GM21723 (cell line): ENCODE results near the gene USP49.
"Not testable (repeated sequence)": the region's sequence is repeated elsewhere in the genome, so short reads cannot be mapped to it uniquely, and the experiment has no call there.

Source experiments
- ATAC-seq: cut with Tn5 transposase; IDR thresholded peaks from one replicate; pipeline ENCODE4 v1.9.1; 2021; ENCODE audit warnings: mild to moderate bottlenecking, moderate library complexity; ENCODE audit not compliant: unreplicated experiment

USP49 gene

DNA sequence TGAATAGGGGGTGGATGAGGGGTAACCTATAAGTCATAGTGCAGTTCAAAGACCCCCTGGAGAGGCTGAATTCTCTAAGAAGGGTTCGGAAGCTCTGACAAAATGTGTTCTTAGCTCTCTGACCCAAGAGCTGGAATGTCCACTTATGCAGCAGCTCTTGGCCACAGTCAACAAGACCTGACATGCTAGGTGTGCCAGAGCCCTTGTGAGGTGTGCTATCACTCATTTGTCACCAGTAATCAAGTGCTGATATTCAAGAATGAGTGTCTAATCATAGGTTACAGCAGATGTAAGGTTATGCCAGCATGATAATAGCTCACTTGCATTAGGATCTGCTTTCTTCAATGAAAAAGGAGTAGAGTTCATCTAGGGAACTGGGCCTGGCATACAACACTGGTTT is 79.6 kb downstream of the USP49 start:
- no peak for ATAC-seq

DNA sequence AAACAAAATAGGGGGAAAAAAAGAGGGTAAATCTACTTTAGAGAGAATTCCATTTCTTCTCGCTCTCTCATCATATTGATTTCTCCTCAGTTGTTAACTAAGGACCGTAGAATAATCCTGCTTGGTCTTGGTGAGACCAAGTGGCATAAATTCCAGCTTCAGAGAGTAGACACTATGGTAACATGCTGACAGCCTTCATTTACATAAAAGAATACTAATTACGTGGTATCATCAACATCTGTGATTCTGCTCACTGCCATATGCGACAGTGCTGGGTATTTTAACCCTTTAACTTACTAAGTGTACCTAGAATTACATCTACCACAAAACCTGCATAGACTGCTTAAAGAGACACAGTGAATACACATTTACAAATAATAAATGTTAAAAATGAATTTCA is 80.5 kb downstream of the USP49 start:
- no peak for ATAC-seq

DNA sequence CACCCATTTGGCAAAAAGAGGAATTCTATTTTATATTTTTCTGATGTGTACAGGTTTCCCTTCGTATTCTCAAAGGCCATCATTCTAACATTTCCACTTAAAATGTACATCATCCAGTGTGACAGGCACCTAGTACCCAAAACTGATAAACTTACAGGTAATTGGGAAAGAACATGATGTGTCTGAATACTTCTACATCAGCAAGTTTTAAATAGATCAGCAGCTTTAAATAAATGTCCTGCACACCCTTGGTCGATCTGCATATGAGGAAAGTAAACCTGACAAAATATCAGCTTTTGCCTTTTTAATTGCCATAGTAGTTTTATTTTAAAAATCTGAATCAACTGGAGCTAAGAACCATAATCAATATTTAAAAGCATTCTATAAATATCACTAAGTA is 81.2 kb downstream of the USP49 start:
- no peak for ATAC-seq

DNA sequence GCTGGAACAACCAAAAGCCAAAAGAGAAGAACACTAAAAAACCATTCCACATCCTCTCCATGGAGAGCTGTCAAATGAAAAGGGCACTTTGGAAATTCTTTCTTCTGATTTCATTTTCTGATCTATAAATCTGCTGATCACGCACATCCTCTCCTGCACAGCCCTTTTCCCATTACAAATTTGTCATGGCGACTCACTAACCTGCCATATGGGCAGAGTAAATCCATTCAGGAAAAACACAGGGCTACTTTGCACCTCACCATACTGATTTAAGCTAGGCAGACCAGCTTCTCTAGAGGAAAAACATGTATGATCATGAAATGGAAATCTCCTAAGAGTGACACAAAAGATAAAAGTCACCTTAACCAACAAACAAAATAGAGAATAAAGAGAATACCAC is 81.7 kb downstream of the USP49 start:
- no peak for ATAC-seq

DNA sequence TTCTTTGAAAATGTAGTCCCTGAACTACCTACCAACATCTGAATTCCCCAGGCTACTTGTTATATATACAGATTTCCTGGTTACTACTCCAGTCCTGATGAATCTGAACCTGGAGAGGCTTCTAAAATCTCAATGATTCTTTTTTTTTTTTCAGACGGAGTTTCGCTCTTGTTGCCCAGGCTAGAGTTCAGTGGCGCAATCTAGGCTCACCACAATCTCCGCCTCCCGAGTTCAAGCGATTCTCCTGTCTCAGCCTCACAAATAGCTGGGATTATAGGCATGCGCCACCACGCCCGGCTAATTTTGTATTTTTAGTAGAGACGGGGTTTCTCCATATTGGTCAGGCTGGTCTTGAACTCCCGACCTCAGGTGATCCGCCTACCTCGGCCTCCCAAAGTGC is 83.2 kb downstream of the USP49 start:
- ATAC-seq: not testable (repeated sequence)

DNA sequence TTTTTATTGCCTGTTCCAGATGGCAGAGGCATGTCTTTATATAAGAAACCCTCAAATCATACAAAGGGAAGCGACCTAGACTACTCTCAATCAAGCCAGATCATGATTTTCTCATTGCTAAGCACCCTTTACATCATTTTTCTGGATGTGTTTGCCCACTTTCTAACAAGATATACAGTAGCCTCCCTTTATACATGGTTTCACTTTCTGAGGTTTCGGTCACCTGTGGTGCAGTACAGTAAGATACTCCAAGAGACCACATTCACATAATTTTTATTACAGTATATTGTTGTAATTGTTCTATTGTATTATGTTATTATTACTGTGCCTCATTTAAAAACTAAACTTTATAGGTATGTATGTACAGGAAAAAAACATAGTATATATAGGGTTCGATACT is 84.1 kb downstream of the USP49 start:
- ATAC-seq: no peak

DNA sequence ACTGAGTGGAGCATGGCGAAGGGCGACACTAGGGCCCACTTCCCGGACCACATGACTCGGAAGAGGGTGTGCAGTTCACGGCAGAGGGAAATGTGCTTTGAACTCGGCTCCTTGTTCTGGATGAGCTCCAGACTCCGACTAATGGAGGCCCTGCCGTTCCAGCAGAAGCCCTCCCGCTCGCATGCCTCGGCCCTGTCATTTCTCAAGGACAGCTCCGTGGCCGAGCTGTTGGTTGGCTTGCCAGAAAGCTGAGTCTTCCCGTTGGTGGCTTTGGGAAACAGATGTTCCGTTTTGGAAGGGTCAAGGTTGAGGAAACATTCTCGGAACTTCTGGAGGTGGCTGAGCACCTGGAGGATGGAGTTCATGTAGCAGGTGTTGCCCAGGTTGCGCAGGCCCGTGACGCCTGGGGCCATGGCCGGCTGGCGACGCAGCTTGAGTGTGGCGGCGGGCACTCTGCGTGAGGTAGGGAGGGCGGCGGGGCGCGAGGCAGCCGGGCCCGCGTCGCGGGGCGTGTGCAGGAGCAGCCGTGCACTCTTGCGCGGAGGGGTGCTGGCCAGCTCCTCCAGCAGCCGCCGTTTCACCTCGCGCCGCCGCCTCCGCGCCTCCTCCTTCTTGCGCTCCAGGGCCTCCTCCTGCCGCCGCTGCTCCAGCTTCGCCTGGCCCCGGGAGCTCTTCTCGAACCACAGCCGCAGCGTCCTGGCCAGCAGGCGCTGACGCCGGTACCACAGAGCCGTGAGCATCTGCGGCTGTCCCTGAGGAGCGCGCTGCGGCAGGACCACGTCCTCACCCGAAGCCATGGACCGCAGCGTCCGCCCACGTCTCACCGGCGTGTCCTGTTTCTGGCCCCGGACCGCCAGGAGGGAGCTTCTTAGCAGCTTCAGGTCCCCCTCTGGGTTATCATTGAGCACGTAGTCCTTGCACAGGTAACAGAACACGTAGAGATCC is 89.1 kb downstream of the USP49 start:
- ATAC-seq: no peak

DNA sequence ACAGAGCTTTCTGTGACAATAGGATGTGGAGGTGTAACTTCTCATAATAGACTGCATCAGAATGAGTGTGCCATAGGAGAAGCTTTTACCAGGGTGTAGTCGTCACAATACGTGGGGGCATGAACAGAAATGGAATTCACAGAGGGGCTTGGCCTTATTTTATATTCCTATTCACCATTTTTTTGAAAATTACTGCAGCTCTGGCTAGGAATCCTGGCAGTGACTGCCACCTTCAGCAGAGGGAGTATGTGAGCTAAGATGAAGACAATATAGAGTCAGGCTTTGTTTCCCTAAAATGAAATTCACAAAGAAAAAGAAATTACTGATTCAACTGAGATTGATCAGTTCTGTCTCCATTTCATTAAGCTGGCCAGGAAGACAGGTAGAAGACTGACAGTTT is 93.8 kb downstream of the USP49 start:
- ATAC-seq: no peak

DNA sequence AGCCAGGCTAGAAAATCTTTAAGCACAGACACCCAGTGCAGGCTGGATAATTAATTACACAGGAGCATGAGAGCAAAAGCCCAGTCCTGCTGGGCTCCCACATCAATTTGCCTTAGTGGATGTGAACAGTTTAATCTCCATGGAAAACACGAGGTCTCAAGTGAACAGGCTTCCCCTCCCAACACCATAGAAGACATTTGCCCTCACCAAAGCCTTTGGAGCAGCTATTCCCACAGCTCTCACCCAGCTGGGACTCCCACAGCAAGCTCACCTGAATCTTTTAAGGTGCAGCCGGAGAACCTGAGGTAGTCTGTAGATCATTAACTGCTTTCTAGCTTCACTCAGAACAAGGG is 95.6 kb downstream of the USP49 start:
- no peak for ATAC-seq

DNA sequence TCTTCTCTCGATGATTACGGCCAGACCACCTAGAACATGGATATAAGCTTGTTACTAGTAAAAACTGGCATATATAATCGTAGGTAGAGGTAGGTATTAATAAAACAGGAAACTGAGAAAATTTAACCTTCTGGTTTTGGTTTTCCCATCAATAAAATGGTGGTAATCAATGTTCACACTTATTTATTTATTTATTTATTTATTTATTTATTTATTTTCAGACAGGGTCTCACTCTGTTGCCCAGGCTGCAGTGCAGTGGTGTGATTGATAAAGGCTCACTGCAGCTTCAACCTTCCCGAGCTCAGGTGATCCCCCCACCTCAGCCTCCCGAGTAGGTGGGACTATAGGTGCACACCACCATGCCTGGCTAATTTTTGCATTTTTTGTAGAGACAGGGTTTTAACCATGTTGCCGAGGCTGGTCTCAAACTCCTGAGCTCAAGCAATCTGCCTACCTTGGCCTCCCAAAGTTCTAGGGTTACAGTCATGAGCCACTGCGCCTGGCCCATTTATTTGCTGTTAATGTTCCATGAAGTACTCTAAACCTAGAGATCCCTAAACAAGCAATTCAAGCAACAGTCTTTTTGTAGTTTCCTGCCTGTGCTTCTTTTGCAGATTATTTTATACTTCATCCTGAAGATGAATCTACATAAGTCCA is 96.1 kb downstream of the USP49 start:
- ATAC-seq: no peak

DNA sequence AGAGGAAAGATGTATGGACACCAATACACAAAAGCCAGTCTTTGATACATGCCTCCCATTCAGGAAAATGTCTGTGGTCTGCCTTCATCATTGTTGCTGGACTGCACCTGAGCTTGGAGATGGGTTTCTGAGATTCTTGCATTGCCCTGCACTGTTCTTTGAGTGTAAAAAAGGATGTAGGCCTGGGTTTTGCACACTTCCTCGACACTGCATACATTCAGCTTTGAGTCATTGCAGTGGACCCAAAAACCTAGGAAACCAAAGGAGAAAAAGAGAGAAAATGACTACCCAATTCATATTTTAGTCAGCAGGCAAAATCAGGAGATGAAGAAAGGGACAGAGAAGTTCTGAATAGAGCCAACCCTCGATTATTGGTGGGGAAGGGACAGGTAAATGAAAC is 98.7 kb downstream of the USP49 start:
- ATAC-seq: no peak

DNA sequence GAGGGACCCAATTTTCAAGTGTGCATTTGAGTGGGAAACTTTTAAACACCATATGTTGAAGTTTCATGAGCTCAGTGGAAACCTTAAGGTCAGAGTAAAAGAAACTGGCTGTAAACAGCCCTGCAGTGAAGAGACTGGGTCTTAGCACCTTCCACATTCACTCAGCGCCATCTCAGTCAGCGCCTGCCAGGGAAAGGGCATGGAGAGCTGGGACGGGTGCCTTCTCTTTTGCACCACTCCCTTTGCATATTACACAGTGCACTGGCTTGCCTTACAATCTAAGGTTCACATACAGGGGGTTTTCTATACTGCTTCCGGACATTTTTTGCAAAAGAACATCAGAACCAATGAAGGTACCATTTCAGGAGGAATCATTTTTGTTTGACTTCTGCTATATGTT is 103.2 kb downstream of the USP49 start:
- ATAC-seq: no peak

DNA sequence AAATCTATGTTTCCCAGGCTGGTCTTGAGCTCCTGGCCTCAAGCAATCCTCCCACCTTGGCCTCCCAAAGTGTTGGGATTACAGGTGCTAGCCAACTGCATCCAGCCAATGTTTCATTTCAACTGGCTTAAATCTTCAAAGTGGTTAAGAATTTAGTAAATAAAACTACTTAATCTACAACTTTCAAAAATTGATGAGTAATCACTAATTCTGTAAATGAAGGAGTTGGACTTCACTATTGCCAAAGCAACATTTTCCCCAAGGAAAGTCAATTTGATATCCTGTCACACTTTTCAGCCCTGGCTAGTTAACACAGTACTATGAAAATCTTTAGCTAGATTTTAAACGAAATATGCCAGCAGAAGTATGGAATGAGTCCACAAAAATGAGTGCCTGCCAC is 103.9 kb downstream of the USP49 start:
- ATAC-seq: no peak

DNA sequence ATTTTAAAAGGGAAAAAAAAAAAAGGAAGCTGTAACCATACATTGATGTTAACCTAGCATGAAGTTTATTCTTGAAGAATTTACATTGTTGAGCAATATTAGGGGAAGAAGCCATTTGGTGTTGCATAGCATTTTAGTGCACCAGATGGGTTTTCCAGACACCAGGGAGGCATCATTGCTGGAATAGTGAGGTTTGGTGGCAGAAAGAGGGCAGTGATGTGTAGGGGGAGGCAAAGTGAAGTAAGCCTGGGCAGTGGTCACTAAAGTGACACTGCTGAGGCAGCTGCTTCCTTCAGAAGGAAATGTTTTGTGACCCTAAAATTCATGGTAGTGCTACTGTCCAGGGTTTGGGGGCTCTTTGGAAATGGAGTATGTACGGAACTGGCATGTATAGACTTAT is 105.1 kb downstream of the USP49 start:
- ATAC-seq: no peak

DNA sequence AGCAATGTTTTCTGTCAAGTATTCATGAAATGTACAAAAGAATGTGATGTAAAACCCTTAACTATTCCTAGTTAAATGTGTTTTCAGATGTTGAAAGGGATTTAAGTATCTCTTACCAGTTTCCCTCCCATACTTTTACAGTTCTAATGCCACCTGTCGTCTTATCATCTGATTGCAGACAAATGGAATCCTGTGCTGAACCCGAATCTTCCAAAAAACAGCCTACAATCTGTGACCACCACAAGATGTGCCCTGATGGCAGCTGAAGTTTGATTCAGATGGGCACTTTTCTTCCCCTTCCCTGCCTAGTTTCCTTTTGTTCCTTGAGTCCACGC is 105.8 kb downstream of the USP49 start:
- no peak for ATAC-seq

DNA sequence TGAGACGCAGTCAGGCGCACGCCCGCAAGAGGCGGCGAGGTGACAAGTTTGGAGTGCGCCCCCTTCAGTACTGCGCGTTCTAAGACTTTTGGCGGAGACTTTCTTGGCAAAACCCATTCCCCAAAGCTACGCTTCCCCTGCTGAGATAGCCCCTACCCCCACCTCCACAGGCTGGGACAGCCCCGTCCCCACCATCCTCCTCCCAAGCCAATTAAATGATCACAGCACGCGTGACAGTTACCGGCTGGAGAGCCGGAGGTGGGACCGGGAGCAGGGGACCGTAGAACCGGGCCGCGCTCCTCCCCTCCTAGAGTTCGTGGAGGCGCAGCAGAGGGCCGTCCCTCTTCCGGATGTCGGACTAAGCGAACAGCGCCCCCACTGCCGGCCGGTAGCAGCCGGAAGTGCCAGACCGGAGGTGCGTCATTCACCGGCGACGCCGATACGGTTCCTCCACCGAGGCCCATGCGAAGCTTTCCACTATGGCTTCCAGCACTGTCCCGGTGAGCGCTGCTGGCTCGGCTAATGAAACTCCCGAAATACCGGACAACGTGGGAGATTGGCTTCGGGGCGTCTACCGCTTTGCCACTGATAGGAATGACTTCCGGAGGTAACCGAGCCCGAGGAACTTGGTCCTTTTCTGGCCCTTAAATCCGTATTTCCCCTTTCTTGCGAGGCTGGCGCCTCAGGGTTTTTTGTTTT is 107.8 kb downstream of the USP49 start, which contains the start of gene TOMM6:
Gene TOMM6, plus strand, starts transcription at position 476 of the 699 bp plus-strand sequence. Its CDS starts 4 bp downstream, at position 480.
- peak; percentile 78 for ATAC-seq

DNA sequence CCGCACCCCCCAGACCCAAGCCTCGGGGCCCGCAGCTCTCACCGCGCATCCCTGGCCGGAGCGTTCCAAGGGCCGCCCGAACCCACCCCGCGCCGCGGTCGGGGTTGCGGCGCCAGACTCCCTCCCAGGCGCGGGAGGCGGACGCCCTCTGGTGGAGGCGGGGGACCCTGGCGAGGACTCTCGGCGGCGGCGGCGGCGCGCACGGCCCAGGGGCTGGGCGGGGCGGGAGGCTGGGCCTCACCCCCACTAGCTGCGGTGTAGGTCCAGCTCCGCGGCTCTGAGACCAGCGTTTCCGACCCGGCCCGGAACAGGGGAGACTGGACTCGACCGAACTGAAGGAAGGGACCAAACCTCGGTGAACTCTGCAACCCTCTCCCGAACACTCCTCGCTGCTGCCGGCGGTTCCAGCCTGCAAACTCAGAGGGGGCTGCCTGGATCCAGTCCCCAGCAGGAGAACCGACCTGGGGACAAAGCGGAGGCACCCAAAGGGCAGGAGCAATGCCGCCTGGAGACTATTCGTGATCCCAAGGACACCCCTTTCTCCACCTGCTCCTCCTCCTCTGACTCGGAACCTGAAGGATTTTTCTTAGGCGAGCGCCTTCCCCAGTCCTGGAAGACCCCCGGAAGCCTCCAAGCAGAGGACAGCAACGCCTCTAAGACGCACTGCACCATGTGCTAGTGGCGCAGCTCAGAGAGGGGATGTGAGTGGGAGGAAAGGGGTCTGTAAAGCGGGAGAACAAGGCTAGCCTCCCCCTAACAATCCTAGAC is 108.5 kb downstream of the USP49 start:
- ATAC-seq: peak; percentile 72

DNA sequence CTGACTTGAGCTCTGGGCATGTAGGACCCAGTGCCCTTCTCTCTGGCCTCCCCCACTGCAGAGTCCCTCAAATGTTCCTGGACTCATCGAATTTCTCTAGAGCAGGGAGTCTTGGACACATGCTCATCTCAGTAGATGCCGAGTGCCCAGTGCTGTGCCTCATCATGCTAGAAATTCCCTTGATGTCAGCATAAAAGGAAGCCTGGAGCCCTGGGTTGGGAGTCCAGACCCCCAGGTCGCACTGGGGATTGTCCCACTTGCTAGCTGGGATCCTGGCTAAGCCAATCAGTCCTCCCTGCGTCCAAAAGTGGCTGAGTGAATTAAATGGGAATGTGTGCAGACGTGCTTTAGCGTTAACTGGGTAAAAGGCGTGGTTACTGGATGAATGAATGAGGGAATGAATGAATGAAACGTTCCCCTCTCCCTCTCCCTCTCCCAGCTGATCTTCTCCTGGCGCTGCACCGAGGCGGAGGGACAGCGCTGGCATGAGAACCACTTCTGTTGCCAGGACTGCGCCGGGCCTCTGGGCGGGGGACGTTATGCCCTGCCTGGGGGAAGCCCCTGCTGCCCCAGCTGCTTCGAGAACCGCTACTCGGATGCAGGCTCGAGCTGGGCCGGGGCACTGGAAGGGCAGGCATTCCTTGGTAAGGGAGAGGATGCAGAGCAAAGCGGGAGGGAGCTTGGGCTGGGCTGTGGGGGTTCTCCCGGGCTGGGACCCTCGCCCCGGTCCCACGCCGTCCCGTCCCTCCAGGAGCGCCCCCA is 109.3 kb downstream of the USP49 start:
- no peak for ATAC-seq

DNA sequence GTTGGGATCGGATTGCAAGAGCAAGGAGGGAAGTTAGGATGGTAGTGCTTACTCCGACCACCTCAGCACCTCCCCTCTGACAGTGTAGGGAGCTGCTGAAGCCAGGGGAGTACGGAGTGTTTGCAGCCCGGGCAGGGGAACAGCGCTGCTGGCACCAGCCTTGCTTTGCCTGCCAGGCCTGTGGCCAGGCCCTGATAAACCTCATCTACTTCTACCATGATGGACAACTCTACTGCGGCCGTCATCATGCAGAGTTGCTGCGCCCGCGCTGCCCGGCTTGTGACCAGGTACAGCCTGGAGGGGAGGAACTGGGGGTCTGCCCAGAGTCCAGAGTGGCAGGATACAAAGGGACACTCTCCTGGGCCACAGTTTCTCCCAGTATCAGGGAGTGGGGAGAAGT is 109.9 kb downstream of the USP49 start:
- ATAC-seq: no peak

DNA sequence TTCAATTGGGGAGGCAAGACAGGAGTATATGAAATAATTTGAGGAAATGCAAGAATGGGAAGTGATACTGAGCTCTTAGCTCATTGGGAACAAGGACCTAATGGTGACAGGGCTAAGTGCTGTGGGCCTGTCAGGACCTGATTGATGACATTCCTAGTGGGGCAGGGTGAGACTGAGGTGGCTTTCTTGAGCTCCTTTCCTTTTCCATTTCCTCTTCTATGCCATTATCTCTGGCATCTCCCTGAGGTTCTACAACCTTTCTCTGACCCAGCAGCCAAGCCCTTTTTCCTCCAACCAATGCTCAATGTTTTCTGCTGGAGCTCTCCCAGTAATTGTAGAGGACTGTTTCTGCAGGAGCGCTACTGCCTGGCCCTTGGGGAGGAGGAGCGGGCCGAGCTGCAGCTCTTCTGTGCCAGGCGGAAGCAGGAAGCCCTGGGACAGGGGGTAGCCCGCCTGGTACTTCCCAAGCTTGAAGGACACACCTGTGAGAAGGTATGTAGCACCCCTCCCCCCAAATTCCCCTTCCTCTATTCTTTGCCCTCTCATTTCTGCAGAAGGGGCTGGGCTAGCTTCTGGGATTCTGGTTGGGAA is 110.5 kb downstream of the USP49 start:
- ATAC-seq: no peak
